HG02981 (cell line): ENCODE data around the gene PTPN7.
"Not testable (repeated sequence)": the region's sequence is repeated elsewhere in the genome, so short reads cannot be mapped to it uniquely, and the experiment has no call there.

Source experiments
- ATAC-seq: cut with Tn5 transposase; IDR thresholded peaks from one replicate; pipeline ENCODE4 v1.9.1; 2021; ENCODE audit warnings: mild to moderate bottlenecking, moderate library complexity; ENCODE audit not compliant: unreplicated experiment

PTPN7 gene

DNA sequence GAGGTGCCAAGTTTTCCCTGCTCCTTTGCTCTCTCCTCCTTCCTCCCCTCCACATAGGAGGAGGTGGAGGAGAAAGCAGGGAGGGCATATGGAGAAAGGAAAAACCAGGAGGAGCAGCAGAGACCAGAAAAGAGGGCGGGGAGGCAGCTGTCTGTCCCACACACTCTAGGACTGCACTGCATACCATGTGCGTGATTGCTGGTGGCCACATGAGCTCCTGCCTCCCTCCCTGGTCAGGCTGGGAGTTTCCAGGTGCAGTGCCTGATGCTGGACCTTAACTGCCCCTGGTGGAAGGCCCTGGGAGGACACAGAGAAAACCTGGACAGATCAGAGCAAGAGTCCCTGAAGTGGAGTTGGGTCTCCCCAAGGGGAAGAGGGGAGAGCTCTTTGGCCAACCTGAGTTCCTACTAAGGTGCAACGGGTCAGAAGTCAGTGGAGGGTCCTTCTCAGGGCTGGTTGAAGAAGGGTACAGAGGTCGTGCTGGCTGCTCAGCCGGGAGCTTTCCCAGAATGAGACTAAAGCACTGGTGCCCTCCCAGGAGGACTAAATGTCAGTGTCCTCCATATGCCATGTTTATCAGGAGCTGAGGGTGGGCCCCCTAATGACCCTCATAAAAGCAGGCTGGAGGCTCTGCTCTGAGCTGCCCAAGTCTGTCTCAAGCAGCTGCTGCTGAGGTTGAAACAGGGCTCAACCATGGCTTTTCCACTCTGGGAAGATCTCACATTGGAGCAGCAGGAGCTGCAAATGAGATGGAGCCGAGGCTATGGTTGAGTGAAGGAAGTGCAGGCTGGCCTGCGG lies 29.7 kb upstream of the PTPN7 start:
- no peak for ATAC-seq

DNA sequence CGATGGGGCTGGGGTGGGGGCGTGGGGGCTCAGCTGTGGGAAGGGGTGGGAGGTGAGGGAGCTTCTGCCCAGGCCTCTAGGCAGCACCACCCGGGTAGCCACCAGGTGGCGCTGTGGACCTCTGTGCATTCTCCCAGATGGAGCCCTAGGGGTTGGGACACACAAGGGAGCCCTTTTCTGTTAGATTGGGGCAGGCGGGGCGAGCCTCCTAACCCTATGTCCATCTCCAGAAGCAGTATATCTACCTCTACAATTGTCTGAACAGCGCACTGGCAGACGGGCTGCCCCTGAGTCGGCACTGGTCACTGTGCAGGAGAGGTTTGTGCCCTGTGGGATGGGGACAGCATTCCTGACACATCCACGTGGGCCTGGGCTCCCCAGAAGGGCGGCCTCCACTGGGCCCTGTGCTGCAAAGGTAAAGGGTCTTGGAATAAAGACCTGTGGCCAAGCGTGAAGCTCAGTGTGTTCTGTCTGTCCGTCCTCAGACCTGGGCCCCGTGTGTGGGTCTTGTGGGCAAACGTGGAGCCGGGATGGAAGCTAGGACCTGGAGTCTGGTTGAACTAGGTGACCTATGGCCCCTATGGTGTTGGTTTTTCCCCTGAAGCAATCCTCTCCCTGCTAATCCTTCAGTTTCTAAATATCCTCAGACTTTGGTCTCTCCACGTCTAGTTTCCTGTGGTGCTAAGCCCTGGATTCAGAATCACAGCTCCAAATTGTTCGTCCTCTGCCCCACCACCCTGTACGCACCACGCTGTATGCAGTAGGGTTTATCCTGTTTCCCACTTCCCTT lies 28.8 kb upstream of the PTPN7 start:
- no peak for ATAC-seq

DNA sequence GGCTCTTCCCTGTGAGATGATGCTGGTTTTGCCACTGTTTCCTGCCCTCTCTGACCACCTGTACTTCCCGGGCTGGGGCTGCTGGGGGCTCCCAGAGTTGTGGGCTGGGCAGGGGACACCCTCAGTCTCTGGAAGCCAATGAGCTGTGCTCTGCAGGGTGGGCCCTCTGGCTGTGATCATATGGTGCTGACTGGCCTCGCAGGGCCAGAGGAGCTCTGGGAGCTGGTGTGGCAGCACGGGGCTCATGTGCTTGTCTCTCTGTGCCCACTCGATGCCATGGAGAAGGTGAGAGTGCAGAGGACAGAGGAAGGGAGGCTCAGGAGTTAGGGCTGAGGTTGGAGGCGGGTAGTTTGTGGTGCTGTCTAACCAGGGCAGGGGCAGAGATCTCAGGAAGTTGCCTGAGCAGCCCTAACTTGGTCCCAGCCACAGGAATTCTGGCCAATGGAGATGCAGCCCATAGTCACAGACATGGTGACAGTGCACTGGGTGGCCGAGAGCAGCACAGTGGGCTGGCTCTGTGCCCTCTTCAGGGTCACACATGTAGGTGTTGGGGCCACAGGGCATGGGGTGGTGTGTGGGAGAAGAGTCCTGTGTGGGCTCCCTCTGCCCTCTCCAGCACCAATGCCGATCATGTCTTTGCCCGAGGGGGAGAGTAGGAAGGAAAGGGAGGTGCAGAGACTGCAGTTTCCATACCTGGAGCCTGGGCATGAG lies 27.4 kb upstream of the PTPN7 start:
- no peak for ATAC-seq

DNA sequence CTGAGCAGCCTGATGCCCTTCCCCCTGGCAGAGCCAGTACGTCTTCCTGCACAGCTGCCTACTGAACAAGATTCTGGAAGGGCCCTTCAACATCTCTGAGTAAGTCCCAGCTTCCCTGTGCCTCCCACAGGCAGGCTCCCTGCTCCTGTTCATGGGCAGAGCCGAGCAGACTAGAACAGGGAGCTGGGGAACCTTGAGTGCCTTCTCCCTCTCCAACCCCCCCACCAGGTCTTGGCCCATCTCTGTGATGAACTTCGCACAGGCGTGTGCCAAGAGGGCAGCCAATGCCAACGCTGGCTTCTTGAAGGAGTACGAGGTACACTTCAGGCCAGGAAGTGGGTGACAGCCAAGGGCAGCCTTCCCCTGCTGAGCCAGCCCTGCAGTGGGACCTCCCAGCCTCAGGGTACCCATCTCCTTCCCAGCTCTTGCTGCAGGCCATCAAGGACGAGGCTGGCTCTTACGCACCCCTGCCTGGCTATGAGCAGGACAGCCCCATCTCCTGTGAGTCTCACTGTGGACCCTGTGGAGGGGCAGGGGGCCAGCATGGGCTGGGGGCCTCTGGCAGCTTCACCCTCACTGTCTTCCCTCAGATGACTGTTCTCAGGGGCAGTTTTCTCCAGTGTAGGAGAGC lies 26.8 kb upstream of the PTPN7 start:
- ATAC-seq = no peak

DNA sequence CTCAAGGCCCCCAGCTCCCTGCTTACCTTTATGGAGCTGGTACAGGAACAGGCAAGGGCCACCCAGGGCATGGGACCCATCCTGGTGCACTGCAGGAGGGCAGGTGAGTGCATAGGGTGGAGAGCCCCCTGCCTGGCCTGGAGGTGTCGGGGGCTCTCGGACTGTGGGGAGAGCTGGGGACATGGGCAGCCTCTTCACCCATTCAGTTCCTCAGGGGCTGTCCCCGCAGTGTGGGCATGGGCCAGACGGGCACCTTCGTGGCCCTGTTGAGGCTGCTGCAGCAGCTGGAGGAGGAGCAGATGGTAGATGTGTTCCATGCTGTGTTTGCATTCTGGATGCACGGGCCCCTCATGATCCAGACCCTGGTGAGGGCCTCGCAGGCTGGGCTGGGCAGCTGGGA lies 25.9 kb upstream of the PTPN7 start:
- ATAC-seq = no peak

DNA sequence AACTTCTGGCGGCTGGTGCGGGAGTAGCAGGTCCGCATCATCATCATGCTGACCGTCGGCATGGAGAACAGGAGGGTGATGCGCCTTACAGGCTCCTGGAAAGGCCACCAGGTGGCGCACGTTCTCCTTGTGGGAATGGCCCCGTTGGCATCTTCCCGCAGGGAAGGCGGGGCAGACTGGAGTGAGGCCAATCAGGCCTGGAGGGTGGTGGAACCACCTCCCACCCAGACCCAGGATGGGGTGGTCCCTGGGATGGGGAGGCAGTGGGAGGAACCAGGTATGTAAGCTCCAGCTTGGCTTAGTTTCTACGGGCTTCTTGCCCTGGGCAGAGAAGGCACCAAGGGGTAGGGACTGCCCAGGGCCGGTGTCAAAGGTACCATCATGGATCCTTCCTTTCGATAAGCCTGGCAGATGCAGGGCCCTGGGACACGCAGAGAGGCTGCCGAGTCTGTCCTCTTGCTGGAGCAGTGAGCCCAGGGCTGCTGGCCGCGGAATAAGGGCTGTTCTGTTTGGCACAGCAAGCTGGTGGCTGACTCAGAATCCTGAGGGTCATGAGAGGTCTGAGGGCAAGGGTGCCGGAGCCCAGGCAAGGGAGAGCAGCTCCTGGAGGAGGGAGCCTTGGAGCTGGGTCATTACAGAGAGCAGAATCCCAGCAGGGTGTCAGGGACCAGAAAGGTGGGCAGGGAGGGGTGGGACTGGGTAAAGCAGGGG lies 24.5 kb upstream of the PTPN7 start:
- peak; percentile 59 for ATAC-seq

DNA sequence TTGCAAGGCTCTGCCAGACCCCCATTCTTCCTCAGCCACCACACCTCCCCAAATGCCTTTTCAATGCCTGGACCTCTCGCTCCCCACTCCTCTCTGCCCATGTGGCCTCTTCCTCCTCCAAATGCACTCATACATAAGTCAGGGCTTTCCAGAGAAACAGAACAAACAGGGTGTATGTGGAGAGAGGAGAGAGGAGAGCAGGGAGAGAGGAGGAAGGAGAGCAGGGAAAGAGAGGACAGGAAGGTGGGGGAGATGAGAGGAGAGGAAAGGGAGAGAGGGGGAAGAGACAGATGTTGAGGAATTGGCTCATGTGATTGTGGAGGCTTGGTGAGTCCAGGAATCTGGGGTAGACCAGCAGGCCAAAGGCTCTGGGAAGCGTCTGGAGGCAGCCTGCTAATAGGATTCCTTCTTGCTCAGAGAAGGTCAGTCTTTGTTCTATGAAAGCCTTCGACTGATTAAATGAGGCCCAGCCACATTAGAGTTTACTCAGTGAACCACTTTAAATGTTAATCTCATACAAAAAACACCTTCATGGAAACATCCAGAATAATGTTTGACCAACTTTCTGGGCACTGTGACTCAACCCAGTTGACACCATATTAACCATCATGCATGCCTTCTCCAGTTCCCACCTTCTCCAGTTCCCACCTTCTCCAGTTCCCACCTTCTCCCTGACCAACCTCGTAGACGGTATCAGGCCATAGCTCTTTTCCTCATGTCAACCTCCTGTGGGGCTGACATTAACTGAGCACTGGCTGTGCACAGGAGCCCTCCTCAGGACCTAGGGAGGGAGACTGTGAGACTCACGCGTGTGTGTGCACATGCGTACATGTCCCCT lies 21.9 kb upstream of the PTPN7 start:
- ATAC-seq = no peak

DNA sequence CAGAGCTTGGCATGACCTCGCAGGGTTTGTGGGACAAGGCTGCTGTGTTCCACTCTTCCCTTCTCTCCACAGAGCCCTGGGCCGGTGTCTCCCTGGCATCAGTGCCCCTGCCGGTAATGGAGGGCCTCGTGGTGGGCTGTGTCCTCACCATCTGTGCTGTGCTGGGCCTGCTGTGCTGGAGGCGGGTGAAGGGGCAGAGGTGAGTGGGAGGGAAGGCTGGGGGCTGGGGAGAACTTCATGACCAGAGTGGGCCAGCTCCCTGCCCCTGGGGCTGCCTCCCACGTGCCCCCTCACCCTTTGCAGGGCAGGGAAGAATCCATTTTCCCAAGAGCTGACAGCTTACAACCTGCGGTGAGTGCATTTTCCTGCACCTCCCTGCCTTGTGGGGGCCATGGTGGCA lies 21.2 kb upstream of the PTPN7 start:
- no peak for ATAC-seq

DNA sequence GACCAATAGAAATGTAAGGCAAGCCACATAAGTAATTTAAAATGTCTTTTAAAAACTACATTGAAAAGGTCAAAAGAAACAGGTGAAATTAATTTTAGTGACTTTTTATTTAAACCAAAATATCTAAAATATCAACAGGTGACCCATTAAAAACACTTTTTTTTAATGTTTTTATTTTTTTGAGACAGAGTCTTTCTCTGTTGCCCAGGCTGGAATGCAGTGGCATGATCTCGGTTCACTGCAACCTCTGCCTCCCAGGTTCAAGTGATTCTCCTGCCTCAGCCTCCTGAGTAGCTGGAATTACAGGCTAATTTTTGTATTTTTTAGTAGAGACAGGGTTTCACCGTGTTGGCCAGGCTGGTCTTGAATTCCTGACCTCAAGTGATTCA lies 20.3 kb upstream of the PTPN7 start:
- not testable (repeated sequence) for ATAC-seq

DNA sequence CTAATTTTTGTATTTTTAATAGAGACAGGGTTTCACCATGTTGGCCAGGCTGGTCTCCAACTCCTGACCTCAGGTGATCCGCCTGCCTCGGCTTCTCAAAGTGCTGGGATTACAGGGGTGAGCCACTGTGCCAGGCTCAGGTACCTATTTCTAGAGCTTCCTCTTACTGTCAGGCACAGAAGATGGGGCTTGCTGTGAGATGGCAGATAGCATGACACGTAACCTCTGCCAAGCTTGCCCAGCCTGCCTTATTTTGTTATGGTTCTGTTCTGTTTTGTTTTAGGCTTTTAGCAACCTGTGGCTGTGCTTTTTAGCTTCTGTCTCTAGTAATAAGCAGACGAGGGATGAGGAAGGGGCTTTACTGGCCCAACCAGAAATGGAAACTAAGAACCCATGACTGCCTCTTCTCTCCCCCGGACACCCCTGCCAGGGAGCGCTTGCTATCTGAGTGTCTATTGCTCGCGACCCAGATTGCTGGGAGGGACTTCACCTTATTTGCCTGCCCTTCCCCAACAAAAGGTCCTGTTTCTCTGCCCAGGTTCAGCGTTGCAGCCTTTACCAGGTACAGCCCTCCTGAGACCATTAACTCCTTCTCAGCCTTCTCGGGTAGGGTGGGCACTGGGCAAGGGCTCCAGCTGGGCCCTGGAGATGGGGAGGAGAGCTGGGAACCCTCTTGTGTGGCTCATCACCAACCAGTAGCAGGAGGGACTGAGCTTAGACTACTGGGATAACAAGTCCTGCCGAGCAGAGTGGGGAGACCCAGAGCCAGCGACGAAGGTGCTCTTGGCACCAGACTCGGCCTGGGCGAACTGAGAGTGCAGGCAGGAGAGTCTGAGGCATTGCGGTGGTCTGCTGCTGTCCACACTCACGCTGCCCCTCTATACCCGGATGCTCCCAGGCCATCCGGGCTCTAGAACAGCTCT lies 19.7 kb upstream of the PTPN7 start:
- no peak for ATAC-seq

DNA sequence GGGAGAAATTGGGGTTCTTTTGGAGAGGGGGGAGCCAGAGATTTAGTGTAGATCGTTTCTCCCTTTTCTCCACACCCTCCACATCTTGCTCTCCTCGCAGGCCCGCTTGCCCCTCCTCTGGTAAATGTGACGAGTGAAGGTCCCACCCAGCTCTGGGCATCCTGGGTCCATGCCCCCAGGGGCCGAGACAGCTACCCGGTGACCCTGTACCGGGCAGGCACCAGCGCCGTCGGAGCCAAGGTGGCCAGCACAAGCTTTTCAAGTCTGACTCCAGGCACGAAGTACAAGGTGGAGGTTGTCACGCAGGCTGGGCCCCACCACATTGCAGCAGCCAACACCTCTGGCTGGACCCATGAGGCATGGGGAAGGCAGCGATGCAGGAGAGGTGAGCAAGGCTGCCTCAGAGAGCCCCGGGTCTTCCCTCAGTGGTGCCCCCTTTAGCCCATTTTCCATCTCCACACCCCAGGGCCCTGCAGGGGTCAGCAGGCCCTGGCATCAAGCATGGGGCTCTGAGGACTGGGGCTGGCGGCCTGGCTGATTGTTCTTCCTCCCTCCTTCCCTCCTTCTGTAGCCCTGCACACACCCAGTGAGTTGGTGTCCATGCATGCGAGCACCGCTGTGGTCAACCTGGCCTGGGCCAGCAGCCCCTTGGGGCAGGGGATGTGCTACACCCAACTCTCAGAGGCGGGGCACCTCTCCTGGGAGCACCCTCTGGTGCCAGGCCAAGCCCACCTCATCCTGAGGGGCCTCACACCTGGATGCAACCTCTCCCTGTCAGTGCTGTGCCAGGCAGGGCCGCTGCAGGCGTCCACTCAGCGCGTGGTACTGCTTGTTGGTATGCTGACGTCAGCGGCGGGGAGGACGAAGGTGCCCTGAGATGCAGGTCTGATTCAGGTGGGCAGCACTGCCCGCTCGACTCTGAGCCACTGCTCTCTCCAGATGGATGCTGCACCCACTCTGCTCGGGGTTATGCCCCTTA lies 16.8 kb upstream of the PTPN7 start:
- ATAC-seq = no peak

DNA sequence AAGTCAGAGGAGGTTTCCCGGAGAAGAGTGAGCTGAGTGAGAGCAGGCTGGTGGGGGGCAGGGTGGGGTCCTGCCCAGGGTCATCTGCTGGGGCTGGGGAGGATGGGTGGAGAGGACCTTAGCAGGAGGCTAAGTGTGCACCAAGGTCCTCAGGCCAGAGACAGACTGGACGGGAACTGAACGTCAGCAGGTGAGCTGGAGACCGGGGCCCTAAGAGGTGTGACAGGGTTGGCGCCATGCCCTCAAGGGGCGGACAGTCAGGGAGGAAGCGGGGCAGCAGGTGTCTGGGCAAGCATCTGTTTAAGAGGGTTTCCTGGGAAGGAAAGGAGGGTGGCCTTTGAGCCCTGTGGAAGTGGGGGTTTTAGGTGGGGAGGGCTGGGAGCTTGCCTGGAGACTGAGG lies 13.6 kb upstream of the PTPN7 start:
- no peak for ATAC-seq

DNA sequence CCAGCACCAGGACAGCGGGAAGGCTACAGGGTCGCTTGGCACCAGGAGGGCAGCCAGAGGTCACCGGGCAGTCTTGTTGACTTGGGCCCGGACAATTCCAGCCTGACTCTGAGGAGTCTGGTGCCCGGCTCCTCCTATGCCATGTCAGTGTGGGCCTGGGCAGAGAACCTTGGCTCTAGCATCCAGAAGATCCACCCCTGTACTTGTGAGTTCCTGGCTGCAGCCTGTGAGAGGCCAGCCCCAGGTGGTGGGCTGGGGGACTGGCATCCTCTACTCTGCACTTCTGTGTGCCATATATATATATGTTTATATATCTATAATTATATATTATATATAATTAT lies 11.6 kb upstream of the PTPN7 start:
- ATAC-seq = no peak

DNA sequence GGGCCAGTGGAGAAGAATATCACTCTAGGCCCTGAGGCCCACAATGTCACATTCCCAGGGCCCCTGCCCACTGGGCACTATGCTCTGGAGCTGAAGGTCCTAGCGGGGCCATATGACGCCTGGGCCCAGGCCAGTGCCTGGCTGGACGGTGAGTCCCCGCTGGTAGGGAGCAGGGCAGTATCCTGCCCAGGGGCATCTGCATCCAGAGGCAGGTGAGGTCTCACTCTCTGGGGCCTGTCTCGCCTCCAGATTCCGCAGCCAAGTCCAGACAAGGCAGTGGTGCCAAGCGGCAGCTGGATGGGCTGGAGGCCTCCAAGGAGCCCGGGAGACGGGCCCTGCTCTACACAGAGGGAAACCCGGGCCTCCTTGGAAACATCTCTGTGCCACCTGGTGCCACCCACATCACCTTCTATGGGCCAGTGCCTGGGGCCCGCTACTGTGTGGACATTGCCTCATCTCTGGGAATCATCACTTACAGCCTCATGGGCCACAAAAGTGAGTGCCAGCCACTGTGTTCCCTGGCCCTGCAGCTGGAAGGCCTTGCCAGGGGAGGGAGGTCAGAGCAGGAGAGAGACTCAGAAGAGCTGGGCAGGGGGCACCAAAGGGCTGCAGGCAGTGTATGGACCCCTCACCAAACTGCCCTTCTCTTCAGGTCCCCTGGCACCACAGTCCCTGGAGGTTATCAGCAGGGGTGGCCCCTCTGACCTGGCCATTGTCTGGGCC lies 11.1 kb upstream of the PTPN7 start:
- ATAC-seq = no peak

DNA sequence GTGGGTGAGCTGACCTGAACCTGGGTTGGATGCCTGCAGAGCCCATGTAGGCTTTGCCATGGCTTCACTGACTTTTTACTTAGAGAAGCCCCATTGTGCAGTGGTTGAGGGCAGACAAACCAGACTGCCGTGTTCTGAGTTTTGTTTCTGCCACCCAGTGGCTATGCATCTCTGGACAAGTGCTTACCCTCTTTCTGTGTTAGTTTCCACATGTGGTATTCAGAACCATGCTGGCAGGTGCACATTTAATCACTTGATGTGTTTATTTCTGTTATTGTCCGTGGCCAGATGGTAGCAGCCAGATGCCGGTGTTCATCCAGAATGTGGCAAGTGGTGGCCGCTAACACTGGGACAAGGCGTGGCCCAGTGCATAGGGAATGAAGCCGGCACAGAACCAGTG lies 10.3 kb upstream of the PTPN7 start:
- no peak for ATAC-seq

DNA sequence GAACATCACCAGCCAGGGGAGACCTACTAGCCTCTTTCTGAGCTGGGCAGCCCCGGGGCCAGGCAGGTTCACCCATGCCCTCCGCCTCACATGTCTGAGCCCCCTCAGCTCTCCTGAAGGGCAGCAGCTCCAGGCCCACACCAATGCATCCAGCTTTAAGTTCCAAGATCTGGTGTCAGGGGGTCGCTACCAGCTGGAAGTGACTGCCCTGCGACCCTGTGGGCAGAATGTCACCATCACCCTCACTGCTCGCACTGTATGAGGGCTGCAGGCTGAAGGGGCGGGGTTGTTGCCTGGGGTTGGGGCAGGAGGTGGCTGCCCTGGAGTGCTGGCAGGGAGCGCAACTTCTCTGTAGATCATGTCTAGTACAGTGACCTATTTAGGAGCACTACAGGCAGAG lies 8.5 kb upstream of the PTPN7 start:
- no peak for ATAC-seq
